Measurements from ENCODE around the gene DZANK1. TPM values are rescaled to one million over a fixed set of nuclear protein-coding genes. Genes with fewer than 3 reads are reported as not detected.

DZANK1 gene
- total RNA-seq, 1 donor from 2014 or later, result 1.9 TPM

GRCh38 chr20:18427214-18427613 is 39.6 kb downstream of the DZANK1 start:
- Mint-ChIP-seq H3K36me3 (ENCODE audit: low read depth) (peaks cover under 1% of the 10 kb centered on the region), H3K27me3 (ENCODE audit: low read depth) (no peaks in the 10 kb centered on the region), H3K27ac (ENCODE audit: unreplicated experiment) (no peak overlapping the region), H3K9me3 (ENCODE audit: low read depth) (no peaks in the 10 kb centered on the region), H3K4me3 (ENCODE audit: unreplicated experiment) (no peak overlapping the region), H3K4me1 (ENCODE audit: low read depth) (peaks cover 15% of the 10 kb centered on the region)
- no peak for TF ChIP-seq CTCF (IDR thresholded peaks at IDR 0.05)
- DNase-seq (ENCODE audit: low spot score), result no peak

- no peaks in the 10 kb centered on the region for H3K9me3 Mint-ChIP-seq (ENCODE audit: low read depth)
- H3K27ac Mint-ChIP-seq (ENCODE audit: unreplicated experiment), result no peak overlapping the region
- H3K4me3 Mint-ChIP-seq (ENCODE audit: unreplicated experiment), result no peak overlapping the region
- peaks cover 2% of the 10 kb centered on the region for H3K36me3 Mint-ChIP-seq (ENCODE audit: low read depth)
- no peak for DNase-seq (ENCODE audit: low spot score)
- no peaks in the 10 kb centered on the region for H3K27me3 Mint-ChIP-seq (ENCODE audit: low read depth)
- TF ChIP-seq CTCF (IDR thresholded peaks at IDR 0.05), result no peak
- H3K4me1 Mint-ChIP-seq (ENCODE audit: low read depth), result peaks cover 20% of the 10 kb centered on the region
These were observed 45.2 kb downstream of the DZANK1 start for GRCh38 chr20:18421608-18422007.

GRCh38 chr20:18416486-18416885 is 50.3 kb downstream of the DZANK1 start:
- Mint-ChIP-seq H3K36me3 (ENCODE audit: low read depth) (no peaks in the 10 kb centered on the region), H3K4me3 (ENCODE audit: unreplicated experiment) (no peak overlapping the region), H3K27ac (ENCODE audit: unreplicated experiment) (no peak overlapping the region), H3K27me3 (ENCODE audit: low read depth) (no peaks in the 10 kb centered on the region), H3K9me3 (ENCODE audit: low read depth) (no peaks in the 10 kb centered on the region), H3K4me1 (ENCODE audit: low read depth) (peaks cover 30% of the 10 kb centered on the region)
- DNase-seq (ENCODE audit: low spot score), result no peak
- TF ChIP-seq CTCF (IDR thresholded peaks at IDR 0.05), result no peak

- Mint-ChIP-seq H3K27ac (ENCODE audit: unreplicated experiment) (no peak overlapping the region), H3K4me3 (ENCODE audit: unreplicated experiment) (no peak overlapping the region), H3K9me3 (ENCODE audit: low read depth) (no peaks in the 10 kb centered on the region), H3K4me1 (ENCODE audit: low read depth) (peaks cover 30% of the 10 kb centered on the region), H3K36me3 (ENCODE audit: low read depth) (no peaks in the 10 kb centered on the region), H3K27me3 (ENCODE audit: low read depth) (no peaks in the 10 kb centered on the region)
- no peak for TF ChIP-seq CTCF (IDR thresholded peaks at IDR 0.05)
- no peak for DNase-seq (ENCODE audit: low spot score)
These were observed 52.7 kb downstream of the DZANK1 start for GRCh38 chr20:18414140-18414539.

DNA sequence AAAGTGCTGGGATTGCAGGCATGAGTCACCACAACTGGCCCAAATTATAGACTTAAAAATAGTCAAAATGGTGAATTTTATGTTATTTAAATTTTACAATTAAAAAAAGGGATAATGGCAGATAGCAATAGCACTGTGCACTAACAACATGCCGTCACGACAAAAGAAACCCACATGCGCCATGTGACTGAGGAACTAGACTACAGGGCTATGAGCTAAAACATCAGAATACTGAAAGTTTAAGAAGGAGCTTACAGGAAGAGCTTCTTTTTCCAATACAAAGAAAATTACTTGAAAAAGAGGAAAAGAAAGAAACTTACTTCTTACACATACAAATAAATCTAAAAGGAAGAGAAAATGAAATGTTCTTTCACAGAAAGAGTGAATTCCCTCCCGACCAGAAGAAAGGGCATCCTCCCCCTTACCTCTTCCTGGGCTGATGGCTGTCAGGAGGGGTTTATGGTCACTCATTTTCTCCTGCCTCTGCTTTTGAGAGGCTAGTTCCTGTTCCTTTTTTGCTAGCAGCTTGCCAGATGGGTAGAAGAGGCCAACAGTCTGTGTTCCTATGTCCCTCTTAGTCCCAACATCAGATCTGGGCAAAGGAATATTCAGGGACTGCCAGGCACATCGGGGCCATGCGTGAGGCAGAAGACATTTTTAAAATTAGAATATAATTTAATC is 54.5 kb downstream of the DZANK1 start:
- H3K4me1 Mint-ChIP-seq (ENCODE audit: low read depth), result peaks cover 18% of the 10 kb centered on the region
- no peaks in the 10 kb centered on the region for H3K27me3 Mint-ChIP-seq (ENCODE audit: low read depth)
- no peaks in the 10 kb centered on the region for H3K9me3 Mint-ChIP-seq (ENCODE audit: low read depth)
- no peak for DNase-seq (ENCODE audit: low spot score)
- TF ChIP-seq CTCF (IDR thresholded peaks at IDR 0.05), result no peak
- H3K27ac Mint-ChIP-seq (ENCODE audit: unreplicated experiment), result no peak overlapping the region
- H3K4me3 Mint-ChIP-seq (ENCODE audit: unreplicated experiment), result no peak overlapping the region
- no peaks in the 10 kb centered on the region for H3K36me3 Mint-ChIP-seq (ENCODE audit: low read depth)

All from chondrocyte (in vitro differentiated cells).